COLO829 (cell line): ENCODE data around the gene CMTM3.
"Not testable (repeated sequence)": the region's sequence is repeated elsewhere in the genome, so short reads cannot be mapped to it uniquely, and the experiment has no call there.

Experiments
- DNase-seq: peaks from one replicate; pipeline ENCODE4 v3.0.0; 2012; ENCODE audit warnings: low spot score

Gene CMTM3

DNA sequence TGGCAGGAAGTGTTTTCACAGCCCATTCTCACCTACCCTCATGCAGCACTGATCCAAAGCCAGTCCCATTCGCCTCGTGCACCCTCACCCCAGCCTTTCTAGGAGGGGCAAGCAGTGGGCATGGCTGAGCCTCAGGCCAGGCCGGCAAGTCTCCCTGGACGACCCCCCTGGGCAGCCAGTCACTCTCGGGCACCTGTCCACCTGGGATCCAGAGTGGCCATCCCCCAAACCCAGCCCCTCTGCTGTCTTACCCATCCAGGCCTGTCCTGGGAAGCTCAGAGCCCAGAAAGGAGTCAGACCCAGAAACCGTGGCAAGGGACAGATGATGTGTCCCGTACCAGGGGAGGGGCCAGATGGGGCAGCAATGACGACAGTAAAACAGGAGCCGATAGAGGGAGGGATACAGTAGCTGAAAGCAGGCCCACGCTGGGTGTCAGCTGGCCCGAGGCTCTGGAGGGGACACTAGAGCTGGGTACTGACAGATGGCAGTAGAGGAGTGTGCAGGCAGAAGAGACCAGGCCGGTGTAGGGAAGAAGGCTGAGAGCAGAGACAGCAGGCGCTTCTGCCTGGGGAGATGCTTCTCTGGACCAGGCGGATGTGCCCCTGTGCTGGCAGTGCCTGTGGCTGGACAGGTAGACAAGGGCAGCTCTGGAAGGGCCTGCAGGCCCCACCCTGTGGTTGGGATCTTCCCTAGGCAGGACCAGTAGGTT lies 5.8 kb downstream of the CMTM3 start:
- DNase-seq, result no peak

DNA sequence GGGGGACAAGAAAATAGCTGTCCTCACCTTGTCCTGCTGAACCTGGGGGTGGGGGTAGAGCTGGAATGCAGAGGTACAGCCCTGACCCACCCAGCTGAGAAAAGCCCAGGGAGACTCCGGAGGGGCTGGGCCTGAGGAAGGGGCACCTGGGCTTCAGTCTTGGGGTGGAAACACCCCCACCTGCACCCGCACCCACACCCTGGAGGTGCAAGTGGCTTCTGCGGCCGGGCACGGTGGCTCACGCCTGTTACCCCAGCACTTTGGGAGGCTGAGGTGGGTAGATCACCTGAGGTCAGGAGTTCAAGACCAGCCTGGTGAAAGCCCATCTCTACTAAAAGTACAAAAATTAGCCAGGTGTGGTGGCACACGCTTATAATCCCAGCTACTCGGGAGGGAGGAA lies 7.4 kb downstream of the CMTM3 start:
- DNase-seq, result not testable (repeated sequence)

DNA sequence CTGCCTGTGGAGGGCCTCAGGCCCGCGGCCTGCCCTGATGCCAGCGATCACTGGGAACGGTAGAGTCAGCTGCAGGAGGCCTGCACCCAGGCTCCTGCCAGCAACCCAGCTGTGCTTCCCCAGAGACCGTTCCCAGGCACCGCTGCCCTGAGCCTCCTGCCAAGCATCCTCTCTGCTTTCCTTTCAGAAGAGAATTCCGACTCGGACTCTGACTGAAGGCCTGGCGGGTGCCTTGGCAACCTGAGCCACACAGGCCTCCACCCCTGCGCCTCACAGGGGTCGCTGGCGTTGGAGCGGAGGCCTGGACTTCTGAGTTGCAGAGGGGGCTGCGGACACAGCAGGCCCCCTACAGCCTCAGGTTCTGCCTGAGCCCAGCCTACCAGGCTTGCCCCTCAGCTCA lies 7.9 kb downstream of the CMTM3 start:
- DNase-seq, result no peak

DNA sequence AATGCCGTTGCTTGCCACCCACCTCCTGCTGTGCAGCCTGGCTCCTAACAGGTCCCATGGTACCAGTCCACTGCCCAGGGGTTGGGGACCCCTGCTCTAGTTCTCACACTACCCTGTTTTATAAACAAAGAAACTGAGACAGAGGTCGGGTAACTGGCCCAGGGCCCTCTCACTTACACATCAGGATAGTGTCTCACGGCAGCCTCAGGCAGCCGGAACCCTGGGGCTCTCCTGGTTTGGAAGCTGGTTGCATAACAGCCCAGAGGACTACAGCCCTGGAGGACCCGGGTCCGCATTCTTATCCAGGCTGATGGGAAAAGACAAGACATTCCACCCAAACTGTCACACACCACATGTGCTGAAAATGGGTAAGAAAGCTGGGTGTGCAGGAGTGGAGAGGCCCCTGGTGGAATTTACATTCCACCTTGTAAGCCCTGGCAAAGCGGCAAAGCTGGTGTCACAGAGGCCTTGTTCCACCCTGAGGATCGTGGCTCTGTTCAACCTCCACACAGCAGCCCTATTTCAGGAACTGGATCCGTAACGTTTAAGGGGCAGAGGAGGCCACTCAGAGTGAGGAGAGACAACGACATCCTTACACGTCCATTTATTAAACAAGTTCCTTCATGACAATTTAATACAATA lies 9.8 kb downstream of the CMTM3 start:
- DNase-seq, result no peak

DNA sequence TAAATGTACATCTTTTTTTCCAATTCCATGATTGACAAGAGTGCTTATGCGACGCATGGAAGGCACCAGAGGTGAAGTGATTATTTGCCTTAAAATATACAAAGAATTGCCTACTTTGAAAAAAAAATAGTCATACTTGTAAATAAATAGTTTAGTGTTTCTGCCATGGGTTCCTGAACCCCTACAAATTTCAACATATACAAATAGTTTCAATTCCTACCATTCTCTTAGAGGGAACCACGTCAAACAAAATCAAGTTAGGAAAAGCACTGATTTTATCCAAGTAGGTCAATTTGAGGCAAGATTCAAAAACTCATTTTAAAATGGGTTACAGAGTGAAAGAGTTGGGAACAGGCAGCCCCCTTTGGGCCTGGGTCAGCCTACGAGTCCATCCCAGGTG lies 11.7 kb downstream of the CMTM3 start:
- no peak for DNase-seq

DNA sequence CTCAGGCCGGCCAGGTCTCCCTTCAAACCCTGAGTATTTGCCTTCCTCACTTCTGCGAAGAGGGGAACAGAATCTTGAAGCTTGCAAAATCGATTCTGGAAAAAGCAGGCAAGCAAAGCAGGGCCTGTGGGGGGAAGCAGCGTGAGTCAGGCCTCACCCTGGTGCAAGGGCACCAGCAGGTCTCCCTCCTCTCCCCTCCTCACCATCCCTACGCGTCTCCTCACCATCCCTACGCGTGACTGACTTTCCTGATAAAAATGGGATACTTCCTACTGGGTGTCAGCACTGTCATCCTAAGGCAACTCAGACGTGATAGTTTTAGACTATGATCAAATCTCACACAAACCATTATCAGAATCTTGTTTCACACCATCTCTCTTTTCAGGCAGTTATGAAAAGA lies 12.1 kb downstream of the CMTM3 start:
- no peak for DNase-seq

DNA sequence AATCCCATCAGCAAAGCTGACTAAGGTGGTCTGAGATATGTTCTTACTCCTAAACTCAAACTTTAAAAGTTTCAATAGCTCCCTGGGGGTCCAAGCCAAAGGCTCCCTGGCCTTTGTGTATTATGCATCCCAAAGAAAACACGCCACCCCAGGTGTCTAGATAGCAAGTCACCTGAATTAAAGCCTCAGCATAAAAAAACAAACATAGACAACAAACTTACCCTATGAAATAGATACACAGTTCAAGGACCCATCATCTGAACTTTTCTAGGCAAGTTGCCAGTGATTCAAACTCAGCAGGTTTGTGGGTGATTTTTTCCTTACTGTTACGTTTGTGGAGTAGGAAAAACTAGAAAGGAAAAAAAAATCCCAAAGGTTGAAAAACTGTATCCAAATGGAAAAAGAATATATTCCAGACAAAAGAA lies 12.5 kb downstream of the CMTM3 start:
- DNase-seq, result no peak

DNA sequence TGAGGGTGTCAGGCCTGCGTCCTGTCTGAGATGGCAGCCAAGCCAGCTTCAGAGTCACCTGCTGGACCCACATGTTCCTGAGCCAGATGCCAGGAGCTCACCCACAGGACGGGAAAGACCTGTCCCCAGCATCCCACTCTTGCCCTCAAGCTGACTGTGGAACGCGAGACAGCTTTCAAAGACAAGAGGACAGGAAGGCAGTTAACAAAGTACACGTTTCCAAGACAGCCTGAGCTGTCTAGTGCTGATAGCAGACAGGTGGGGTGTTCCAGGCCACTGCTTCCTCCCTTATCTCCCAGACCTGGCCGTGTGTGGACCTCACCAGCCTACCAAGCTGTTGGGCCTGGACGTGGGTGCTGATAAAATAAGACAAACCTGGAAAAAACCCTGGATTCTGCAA lies 13.2 kb downstream of the CMTM3 start:
- no peak for DNase-seq

DNA sequence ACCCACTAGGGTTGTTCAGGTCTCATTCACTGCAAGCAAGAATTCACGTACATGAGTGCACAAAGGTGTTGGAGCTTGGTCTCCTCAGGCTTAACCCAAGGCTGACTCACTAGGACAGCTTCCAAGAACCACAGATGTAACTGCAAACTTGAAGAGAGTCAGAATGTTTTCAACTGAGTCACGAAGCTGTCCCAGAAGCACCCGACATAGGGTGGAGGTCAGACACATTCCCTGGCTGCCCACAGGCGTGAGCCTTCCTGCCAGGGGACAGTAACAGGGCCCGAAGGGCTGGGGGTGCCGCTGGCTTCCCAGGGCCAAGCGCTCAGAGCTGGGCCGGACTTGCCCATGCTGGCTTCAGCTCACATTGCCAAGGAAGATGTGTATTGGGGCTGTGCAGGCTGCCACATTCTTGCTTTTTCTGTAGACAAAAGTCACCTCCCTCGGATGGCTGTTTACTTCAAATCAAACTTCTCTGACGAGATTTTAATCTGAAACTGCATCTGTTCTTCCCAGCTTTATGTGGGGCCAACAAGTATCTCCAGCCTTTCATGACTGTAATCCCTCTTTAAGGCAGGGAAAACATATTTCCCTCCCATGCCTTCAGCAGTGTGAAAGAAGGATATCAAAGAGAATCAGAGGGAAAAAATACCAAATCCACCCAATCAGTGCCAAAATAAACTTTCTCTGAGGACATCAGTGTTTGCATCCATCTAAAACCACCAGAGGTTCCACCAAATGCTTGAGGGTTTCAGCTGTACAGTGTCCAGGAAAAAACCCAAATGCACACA lies 14.3 kb downstream of the CMTM3 start:
- no peak for DNase-seq

DNA sequence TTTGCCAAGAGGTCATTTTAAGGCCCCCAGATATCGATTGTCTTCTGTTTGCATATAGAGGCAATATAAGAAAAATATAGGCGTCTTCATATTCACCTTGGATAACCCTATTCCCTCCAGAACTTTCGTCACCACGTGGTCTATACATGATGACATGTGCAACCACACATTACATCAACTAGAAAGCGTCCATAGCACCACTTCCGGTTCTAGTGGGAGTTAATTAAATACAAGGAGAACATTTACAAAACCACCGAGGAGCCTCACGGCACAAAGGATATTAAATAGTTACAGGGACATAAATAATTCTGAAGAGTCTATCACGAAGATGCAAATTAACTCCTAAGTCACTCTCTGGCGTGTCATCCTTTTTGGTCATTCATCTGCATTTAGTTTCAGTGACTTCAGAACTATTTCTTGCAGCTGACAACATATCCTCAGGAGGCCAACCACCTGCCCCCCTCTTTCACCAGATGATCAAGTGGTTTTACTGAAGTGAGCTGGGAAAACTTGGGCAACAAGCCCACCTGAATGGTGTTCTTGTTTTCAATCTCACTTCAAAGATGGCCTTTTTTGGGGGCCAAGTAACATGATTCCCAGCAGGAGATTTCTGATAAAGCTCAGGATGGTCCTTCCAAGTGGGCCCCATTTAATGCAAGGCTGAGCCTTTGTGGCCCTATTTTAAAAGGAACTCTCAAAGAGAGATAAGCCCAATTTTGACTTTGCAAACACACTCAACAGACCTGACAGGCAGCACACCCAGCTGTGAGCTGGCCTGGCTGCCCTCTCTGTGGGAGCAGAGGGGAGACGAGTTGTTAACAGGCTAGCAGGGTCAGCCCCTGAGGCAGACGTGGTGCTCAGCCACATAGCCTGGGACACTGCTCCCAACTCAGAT lies 15.3 kb downstream of the CMTM3 start:
- DNase-seq, result no peak

DNA sequence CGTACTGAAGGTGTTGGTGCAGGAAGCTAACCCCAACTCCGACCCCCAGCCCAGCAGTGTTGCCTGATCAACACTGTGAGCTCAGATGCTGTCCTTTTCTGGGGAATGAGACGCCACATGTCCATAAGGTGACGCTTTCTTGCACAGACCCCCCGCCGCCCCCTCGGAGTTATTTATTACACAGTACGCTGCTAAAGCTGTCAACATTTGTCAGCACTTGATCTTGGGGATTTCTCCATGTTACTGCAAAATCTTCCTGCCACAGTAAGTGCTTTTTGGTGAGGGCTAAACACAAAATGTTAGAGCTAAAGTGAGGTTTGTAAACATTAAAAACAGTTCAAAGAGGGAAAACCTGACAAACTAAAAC lies 15.9 kb downstream of the CMTM3 start:
- no peak for DNase-seq

DNA sequence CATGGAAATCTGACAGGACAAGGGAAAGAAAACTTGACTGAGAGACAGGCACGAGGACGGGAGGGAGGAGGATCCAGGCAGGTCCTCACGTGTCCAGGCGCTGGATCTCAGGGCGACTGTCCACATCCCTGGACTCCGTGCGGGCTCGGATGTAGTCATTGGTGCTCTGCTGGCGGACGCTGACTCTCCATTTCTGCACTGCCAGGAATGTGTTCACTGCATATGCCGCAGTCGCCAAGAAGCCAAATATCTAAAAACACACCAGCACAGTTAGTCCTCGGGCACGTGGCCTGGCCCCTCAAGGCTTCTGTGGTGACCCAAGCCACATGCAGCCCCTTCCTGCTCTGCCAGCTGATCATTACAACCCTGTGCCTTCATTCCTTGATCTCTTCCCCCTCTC lies 17.5 kb downstream of the CMTM3 start:
- DNase-seq, result no peak

DNA sequence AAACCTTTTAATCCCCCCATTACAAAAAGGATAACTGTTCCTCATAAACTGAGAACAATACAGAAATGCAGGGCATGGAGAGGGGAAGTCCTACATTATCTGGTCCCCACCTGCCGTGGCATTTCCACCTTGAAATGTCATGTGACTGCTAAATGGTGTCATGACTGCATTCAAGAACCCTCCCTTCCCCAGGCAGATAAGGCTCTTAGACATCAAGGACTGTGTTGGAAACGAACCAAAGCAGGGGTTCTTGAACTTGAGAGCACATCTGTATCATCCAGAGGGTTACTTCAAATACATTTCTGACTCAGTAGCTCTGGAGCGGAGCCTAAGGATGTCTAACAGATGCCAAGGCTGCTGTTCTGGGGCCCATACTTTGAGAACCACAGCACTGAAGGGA lies 18.4 kb downstream of the CMTM3 start:
- no peak for DNase-seq

DNA sequence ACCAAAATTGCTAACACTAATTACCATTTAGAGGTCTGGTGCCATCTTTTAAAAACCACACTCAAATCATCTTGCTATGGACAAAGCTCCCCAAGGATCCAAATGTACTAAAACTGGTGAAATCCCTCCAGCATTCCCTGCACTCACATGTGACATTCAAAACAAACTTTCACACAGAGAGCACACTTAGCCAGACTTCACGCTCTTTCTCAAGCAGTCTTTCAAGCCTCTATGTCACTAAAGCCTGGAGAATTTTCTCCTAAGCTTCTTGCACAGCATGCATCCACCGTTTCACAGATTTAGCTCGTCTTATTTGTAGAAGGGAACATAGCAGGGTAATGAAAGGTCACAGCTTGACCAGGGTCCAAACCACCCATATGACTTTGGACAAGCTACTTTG lies 19.3 kb downstream of the CMTM3 start:
- no peak for DNase-seq

DNA sequence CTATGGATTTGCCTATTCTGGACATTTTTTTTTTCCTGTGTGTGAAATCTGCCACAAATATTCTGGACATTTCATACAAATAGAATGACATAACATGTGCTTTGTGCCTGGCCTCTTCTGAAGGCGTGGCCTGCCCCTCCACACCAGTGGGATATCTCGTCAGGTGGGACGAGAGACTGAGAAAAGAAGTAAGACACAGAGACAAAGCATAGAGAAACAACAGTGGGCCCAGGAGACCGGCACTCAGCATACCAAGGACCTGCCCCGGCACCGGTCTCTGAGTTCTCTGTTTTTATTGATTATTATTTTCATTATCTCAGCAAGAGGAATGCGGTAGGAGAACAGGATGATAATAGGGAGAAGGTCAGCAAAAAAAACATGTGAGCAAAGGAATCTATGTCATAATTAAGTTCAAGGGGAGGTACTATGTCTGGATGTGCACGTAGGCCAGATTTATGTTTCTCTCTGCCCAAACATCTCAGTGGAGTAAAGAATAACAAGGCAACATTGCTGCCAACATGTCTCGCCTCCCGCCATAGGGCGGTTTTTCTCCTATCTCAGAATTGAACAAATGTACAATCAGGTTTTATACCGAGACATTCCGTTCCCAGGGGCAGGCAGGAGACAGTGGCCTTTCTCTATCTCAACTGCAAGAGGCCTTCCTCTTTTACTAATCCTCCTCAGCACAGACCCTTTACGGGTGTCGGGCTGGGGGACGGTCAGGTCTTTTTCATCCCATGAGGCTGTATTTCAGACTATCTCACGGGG lies 23.3 kb downstream of the CMTM3 start:
- DNase-seq, result not testable (repeated sequence)

DNA sequence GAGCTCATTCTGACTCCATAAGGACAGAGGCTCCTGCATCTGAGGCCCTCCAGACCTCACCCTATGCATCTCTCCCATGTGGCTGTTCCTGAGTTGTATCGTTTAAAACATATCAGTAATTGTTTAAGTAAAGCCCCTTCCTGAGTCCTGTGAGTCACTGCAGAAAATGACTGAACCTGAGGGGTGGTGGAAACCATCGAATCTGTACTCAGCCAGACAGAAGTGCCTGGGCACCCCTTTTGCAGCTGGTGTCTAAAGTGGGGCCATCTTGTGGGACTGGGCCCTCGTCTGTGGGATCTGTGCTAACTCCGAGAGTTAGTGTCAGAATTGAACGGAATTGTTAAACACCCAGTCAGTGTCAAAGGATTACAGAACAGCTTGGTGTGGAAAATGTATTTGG lies 25.4 kb downstream of the CMTM3 start:
- no peak for DNase-seq

DNA sequence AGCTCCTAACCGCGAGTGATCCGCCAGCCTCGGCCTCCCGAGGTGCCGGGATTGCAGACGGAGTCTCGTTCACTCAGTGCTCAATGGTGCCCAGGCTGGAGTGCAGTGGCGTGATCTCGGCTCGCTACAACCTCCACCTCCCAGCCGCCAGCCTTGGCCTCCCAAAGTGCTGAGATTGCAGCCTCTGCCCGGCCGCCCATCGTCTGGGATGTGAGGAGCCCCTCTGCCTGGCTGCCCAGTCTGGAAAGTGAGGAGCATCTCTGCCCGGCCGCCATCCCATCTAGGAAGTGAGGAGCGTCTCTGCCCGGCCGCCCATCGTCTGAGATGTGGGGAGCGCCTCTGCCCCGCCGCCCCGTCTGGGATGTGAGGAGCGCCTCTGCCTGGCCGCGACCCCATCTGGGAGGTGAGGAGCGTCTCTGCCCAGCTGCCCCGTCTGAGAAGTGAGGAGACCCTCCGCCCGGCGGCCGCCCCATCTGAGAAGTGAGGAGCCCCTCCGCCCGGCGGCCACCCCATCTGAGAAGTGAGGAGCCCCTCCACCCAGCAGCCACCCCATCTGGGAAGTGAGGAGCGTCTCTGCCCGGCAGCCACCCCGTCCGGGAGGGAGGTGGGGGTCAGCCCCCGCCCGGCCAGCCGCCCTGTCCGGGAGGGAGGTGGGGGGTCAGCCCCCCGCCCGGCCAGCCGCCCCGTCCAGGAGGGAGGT lies 26.2 kb downstream of the CMTM3 start:
- not testable (repeated sequence) for DNase-seq

DNA sequence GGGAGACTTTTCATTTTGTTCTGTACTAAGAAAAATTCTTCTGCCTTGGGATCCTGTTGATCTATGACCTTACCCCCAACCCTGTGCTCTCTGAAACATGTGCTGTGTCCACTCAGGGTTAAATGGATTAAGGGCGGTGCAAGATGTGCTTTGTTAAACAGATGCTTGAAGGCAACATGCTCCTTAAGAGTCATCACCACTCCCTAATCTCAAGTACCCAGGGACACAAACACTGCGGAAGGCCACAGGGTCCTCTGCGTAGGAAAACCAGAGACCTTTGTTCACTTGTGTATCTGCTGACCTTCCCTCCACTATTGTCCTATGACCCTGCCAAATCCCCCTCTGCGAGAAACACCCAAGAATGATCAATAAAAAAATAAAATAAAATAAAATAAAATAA lies 27.1 kb downstream of the CMTM3 start:
- not testable (repeated sequence) for DNase-seq

DNA sequence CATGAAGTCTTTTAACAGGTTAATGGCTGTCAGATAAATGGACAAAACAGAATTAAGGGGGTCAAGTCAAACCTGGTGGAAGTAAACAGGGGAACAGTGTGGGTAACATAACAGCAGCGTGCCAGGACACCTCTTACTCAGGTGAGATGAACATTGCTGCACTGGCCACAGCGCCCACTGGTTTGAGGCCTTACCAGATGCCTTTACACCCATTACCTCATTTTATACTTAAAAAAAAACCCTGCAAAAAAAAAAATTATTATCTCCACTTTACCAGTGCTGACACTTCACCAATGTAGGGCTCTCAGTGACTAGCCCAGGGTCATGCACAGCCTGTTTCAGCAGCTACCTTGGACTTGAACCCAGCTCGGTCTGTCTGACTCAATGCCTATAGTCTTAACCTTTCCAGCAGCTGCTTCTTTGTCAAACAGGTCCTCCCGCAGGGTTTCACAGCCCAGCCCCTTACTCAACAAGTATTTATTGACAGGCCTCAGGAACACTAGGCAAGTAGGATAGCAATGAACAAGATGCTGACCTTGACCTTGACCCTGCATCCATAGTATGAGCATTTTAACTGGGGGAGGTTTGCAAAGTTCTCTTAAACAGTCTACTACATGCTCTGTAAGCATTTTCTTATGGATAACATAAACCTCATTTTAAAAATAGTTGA lies 30.2 kb downstream of the CMTM3 start:
- DNase-seq, result no peak

DNA sequence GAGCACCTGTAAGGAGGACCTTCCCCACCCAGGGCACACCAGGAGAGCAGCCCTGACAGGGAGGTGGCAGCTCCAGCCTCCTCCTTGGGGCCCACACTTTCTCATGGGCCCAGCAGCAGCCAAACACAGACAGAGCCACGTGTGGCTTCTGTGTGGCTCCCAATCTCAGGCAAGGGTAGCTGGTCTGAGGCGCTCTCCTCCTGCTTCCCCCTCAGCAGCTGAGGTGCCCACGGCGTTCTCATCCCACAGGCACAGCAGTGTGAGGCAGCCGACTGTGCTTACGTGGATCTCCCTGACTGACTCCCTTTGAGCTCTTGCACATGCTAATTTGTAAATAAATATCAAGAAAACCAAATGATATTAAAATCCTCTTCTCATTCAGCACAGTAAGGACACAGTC lies 30.9 kb downstream of the CMTM3 start:
- DNase-seq, result no peak
